ENCODE data around the gene SLCO1C1. TPM values are rescaled to one million over a fixed set of nuclear protein-coding genes. Genes with fewer than 3 reads are reported as not detected.

Gene SLCO1C1
- polyA plus RNA-seq, 1 donor (not counting 4 experiments of a cell fraction or from before 2014, with no cell fraction given): not detected

- Histone ChIP-seq H4K20me1 (ENCODE audit: control insufficient read depth, extremely low read depth, insufficient read depth, low read length) (no peaks in the 10 kb centered on the region), H3K4me1 (ENCODE audit: control insufficient read depth, extremely low read depth, insufficient read depth, low read length) (no peaks in the 10 kb centered on the region), H3K9ac (ENCODE audit: control insufficient read depth, extremely low read depth, insufficient read depth, low read length) (no peak overlapping the region), H2AFZ (ENCODE audit: control insufficient read depth, low read length) (no peak overlapping the region), H3K9me3 (ENCODE audit: control insufficient read depth, low read depth, low read length) (no peaks in the 10 kb centered on the region), H3K27ac (ENCODE audit: control insufficient read depth, insufficient read depth, low read length) (no peak overlapping the region), H3K4me3 (ENCODE audit: control insufficient read depth in 2 of 3, extremely low read depth in 1 of 3, insufficient read depth in 2 of 3, low read depth in 1 of 3, low read length in 3 of 3) (no peak overlapping the region), H3K4me2 (ENCODE audit: control insufficient read depth, extremely low read depth, insufficient read depth, low read depth, low read length) (no peak overlapping the region), H3K9me1 (ENCODE audit: control insufficient read depth, extremely low read depth, insufficient read depth, low read length) (no peaks in the 10 kb centered on the region), H3K27me3 (ENCODE audit: control insufficient read depth, extremely low read depth, insufficient read depth, low read length) (no peaks in the 10 kb centered on the region), H3K36me3 (ENCODE audit: control insufficient read depth in 2 of 2, extremely low read depth in 1 of 2, insufficient read depth in 2 of 2, low read length in 2 of 2) (no peaks in the 10 kb centered on the region), H3K79me2 (ENCODE audit: control insufficient read depth, insufficient read depth, low read length) (no peaks in the 10 kb centered on the region)
- dilution Hi-C loops (cut with MboI; ENCODE audit: extremely low pct_ligation_motif_present, low sequenced_read_pairs): no loop called here
- FAIRE-seq (no peak), DNase-seq (ENCODE audit: low read depth, low spot score) (no peak)
- TF ChIP-seq EZH2 (IDR thresholded peaks at IDR 0.05; ENCODE audit: low read length) (no peak), CTCF (optimal IDR thresholded peaks at IDR 0.05 in 1 of 3, IDR thresholded peaks at IDR 0.05 in 1 of 3, conservative IDR thresholded peaks at IDR 0.05 in 1 of 3; ENCODE audit: extremely low read depth in 1 of 3, insufficient read depth in 2 of 3, low read length in 3 of 3) (no peak)
Observed at GRCh38 chr12:20653871-20654270, 41.3 kb upstream of the SLCO1C1 start.

GRCh38 chr12:20656600-20656999 is 38.5 kb upstream of the SLCO1C1 start:
- Histone ChIP-seq H3K27ac (ENCODE audit: control insufficient read depth, insufficient read depth, low read length) (no peak overlapping the region), H3K9me3 (ENCODE audit: control insufficient read depth, low read depth, low read length) (no peaks in the 10 kb centered on the region), H3K36me3 (ENCODE audit: control insufficient read depth in 2 of 2, extremely low read depth in 1 of 2, insufficient read depth in 2 of 2, low read length in 2 of 2) (no peaks in the 10 kb centered on the region), H3K9ac (ENCODE audit: control insufficient read depth, extremely low read depth, insufficient read depth, low read length) (no peak overlapping the region), H3K4me3 (ENCODE audit: control insufficient read depth in 2 of 3, extremely low read depth in 1 of 3, insufficient read depth in 2 of 3, low read depth in 1 of 3, low read length in 3 of 3) (no peak overlapping the region), H3K9me1 (ENCODE audit: control insufficient read depth, extremely low read depth, insufficient read depth, low read length) (no peaks in the 10 kb centered on the region), H3K4me1 (ENCODE audit: control insufficient read depth, extremely low read depth, insufficient read depth, low read length) (no peaks in the 10 kb centered on the region), H3K79me2 (ENCODE audit: control insufficient read depth, insufficient read depth, low read length) (no peaks in the 10 kb centered on the region), H4K20me1 (ENCODE audit: control insufficient read depth, extremely low read depth, insufficient read depth, low read length) (no peaks in the 10 kb centered on the region), H2AFZ (ENCODE audit: control insufficient read depth, low read length) (no peak overlapping the region), H3K4me2 (ENCODE audit: control insufficient read depth, extremely low read depth, insufficient read depth, low read depth, low read length) (no peak overlapping the region), H3K27me3 (ENCODE audit: control insufficient read depth, extremely low read depth, insufficient read depth, low read length) (no peaks in the 10 kb centered on the region)
- no peak for DNase-seq (ENCODE audit: low read depth, low spot score)
- dilution Hi-C loops (cut with MboI; ENCODE audit: extremely low pct_ligation_motif_present, low sequenced_read_pairs): no loop called here
- TF ChIP-seq EZH2 (IDR thresholded peaks at IDR 0.05; ENCODE audit: low read length) (no peak), CTCF (optimal IDR thresholded peaks at IDR 0.05 in 1 of 3, IDR thresholded peaks at IDR 0.05 in 1 of 3, conservative IDR thresholded peaks at IDR 0.05 in 1 of 3; ENCODE audit: extremely low read depth in 1 of 3, insufficient read depth in 2 of 3, low read length in 3 of 3) (no peak)
- no peak for FAIRE-seq
